ENCODE results near the gene MRTFB. TPM values are rescaled to one million over a fixed set of nuclear protein-coding genes. Genes with fewer than 3 reads are reported as not detected.
"Not testable (repeated sequence)": the region's sequence is repeated elsewhere in the genome, so short reads cannot be mapped to it uniquely, and the experiment has no call there.

The MRTFB gene
- total RNA-seq, 1 donor from 2014 or later, result 31.4 TPM

GRCh38 chr16:14117051-14117450 is 45.9 kb downstream of the MRTFB start:
- Mint-ChIP-seq H3K4me1 (ENCODE audit: unreplicated experiment) (peaks cover 33% of the 10 kb centered on the region), H3K4me3 (ENCODE audit: unreplicated experiment) (no peak overlapping the region), H3K36me3 (ENCODE audit: unreplicated experiment) (peaks cover 8% of the 10 kb centered on the region), H3K9me3 (ENCODE audit: unreplicated experiment) (peaks cover 5% of the 10 kb centered on the region), H3K27me3 (ENCODE audit: unreplicated experiment) (no peaks in the 10 kb centered on the region), H3K27ac (ENCODE audit: unreplicated experiment) (no peak overlapping the region)
- no peak for TF ChIP-seq CTCF (IDR thresholded peaks at IDR 0.05)
- no peak for DNase-seq (ENCODE audit: extremely low spot score, unreplicated experiment)

GRCh38 chr16:14119799-14120198 is 48.7 kb downstream of the MRTFB start:
- no peak for TF ChIP-seq CTCF (IDR thresholded peaks at IDR 0.05)
- Mint-ChIP-seq H3K36me3 (ENCODE audit: unreplicated experiment) (peaks cover 8% of the 10 kb centered on the region), H3K9me3 (ENCODE audit: unreplicated experiment) (peaks cover 5% of the 10 kb centered on the region), H3K4me1 (ENCODE audit: unreplicated experiment) (peaks cover 15% of the 10 kb centered on the region), H3K27me3 (ENCODE audit: unreplicated experiment) (no peaks in the 10 kb centered on the region), H3K27ac (ENCODE audit: unreplicated experiment) (no peak overlapping the region), H3K4me3 (ENCODE audit: unreplicated experiment) (no peak overlapping the region)
- DNase-seq (ENCODE audit: extremely low spot score, unreplicated experiment), result no peak

GRCh38 chr16:14120335-14120734 is 49.2 kb downstream of the MRTFB start:
- Mint-ChIP-seq H3K27me3 (ENCODE audit: unreplicated experiment) (no peaks in the 10 kb centered on the region), H3K9me3 (ENCODE audit: unreplicated experiment) (peaks cover 5% of the 10 kb centered on the region), H3K4me3 (ENCODE audit: unreplicated experiment) (no peak overlapping the region), H3K27ac (ENCODE audit: unreplicated experiment) (no peak overlapping the region), H3K36me3 (ENCODE audit: unreplicated experiment) (peaks cover 8% of the 10 kb centered on the region), H3K4me1 (ENCODE audit: unreplicated experiment) (peaks cover 18% of the 10 kb centered on the region)
- TF ChIP-seq CTCF (IDR thresholded peaks at IDR 0.05), result no peak
- DNase-seq (ENCODE audit: extremely low spot score, unreplicated experiment), result no peak

- Mint-ChIP-seq H3K27ac (ENCODE audit: unreplicated experiment) (no peak overlapping the region), H3K4me3 (ENCODE audit: unreplicated experiment) (no peak overlapping the region)
- no peak for TF ChIP-seq CTCF (IDR thresholded peaks at IDR 0.05)
Measured at GRCh38 chr16:14121142-14121541, 50.0 kb downstream of the MRTFB start.

GRCh38 chr16:14121872-14122271 is 50.8 kb downstream of the MRTFB start:
- no peak overlapping the region for H3K27ac Mint-ChIP-seq (ENCODE audit: unreplicated experiment)

More at GRCh38 chr16:14121142-14121541, 50.0 kb downstream of the MRTFB start:
- Mint-ChIP-seq H3K9me3 (ENCODE audit: unreplicated experiment) (peaks cover 5% of the 10 kb centered on the region), H3K27me3 (ENCODE audit: unreplicated experiment) (no peaks in the 10 kb centered on the region), H3K4me1 (ENCODE audit: unreplicated experiment) (peaks cover 26% of the 10 kb centered on the region), H3K36me3 (ENCODE audit: unreplicated experiment) (peaks cover 6% of the 10 kb centered on the region)
- DNase-seq (ENCODE audit: extremely low spot score, unreplicated experiment), result no peak

GRCh38 chr16:14122430-14122829 is 51.3 kb downstream of the MRTFB start:
- H3K4me1 Mint-ChIP-seq (ENCODE audit: unreplicated experiment), result peaks cover 19% of the 10 kb centered on the region
- H3K27ac Mint-ChIP-seq (ENCODE audit: unreplicated experiment); H3K27me3 Mint-ChIP-seq (ENCODE audit: unreplicated experiment): not testable (repeated sequence)

More at GRCh38 chr16:14121872-14122271, 50.8 kb downstream of the MRTFB start:
- no peak overlapping the region for H3K4me3 Mint-ChIP-seq (ENCODE audit: unreplicated experiment)
- H3K9me3 Mint-ChIP-seq (ENCODE audit: unreplicated experiment), result peaks cover 5% of the 10 kb centered on the region
- H3K27me3 Mint-ChIP-seq (ENCODE audit: unreplicated experiment), result no peaks in the 10 kb centered on the region
- no peak for TF ChIP-seq CTCF (IDR thresholded peaks at IDR 0.05)
- H3K36me3 Mint-ChIP-seq (ENCODE audit: unreplicated experiment), result peaks cover 6% of the 10 kb centered on the region
- H3K4me1 Mint-ChIP-seq (ENCODE audit: unreplicated experiment), result peaks cover 25% of the 10 kb centered on the region
- no peak for DNase-seq (ENCODE audit: extremely low spot score, unreplicated experiment)

More at GRCh38 chr16:14122430-14122829, 51.3 kb downstream of the MRTFB start:
- not testable (repeated sequence) for H3K4me3 Mint-ChIP-seq (ENCODE audit: unreplicated experiment); H3K36me3 Mint-ChIP-seq (ENCODE audit: unreplicated experiment); H3K9me3 Mint-ChIP-seq (ENCODE audit: unreplicated experiment); DNase-seq (ENCODE audit: extremely low spot score, unreplicated experiment)
